Activated CD8-positive, alpha-beta memory T cell treated with anti-CD3 and anti-CD28 coated beads, Interleukin-2, amount 50 U/mL, for 1 hour (primary cell): ENCODE results near the gene LMF1.

Experiments
- DNase-seq: peaks from one replicate; pipeline ENCODE4 v3.0.0-alpha.2; 2020; ENCODE audit errors: extremely low read depth

LMF1 gene

DNA sequence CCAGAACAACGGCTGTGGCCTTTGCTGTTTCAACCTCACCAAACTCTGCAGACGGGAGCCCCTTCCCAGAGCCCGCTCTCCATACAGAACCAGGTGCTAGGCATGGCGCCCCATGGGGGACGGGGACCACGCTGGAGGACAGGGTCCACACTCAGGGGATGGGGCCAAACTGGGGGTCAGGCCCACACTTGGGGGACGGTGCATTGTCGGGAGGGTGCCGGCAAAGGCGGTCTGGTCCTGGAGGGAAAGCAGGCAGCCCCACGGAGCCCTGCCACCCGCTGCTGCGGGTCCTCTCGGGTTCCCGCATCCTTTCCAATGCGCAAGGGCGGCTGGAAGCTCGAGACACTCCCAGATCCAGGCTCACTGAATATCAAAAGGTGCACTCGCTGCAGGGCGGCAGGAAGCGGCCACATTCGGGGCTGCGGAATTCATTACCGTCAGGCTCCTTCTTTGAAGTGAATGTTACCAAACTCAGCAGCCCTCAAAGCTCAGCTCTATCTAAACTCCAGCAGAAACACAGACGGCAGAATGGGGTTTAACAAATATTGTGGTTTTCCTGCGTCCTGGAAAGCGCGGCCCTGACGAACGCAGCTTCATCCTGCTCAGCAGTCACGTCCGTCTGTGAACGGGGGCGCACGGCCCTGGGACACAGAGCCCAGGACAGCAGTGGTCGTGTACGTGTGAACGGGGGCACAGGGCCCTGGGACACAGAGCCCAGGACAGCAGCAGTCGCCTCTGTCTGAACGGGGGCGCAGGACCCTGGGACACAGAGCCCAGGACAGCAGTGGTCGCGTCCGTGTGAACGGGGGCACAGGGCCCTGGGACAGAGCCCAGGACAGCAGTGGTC, 41.3 kb downstream of the LMF1 start:
- no peak for DNase-seq

DNA sequence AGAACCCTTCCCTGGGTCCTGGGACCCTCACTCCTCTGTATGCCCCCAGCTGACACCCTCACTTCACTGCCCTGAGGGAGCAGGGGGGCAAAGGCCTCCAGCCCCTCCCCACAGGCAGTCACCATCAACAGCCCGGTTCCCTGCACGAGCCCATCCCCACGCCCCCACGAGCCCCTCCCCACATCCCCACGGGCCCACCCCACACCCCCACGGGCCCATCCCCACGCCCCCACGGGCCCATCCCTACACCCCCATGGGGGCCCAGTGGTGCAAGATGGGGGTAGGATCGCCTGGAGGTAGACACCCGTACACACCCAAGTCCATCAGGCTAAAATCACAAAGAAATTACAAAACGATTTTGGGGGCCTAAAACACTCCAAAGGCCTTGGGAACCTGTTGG, 42.3 kb downstream of the LMF1 start:
- DNase-seq: no peak

DNA sequence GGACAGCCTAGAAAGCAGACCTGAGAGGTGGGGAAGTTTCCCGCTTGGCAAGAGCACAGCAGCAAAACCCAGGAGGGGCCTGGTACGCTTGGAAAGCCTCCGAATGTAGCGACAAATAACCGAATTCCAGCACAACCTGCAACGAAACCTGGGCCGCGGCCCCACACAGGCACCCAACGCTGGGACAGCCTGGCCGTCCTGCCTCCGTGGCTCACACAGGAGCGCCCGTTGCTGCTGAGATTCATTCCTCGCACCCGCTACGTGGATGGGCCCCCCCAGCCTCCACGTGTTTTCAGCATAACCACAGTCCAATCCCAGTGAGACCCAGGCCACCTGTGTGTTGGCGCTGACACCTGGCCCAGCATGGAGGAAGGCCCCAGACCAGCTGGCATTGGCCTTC, 42.9 kb downstream of the LMF1 start:
- DNase-seq: no peak

DNA sequence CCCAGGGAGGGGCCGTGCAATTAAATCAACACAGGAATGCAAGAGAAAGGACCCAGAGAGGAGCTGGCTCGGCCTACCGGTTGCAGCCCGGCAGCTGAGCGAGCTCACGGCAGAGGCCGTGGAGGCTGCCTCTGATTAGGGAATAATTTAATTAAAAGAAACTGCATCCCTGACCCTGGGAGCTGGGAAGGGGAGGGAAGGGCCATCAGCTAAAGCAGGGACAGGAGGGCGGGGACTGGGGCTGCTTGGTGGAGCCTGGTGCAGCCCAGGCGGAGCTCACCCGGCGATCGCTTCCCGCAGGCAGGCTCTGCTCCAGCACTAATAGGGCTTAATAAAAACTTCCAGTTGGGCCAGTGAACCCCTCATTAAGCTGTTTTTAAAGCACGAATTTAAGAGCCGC, 43.4 kb downstream of the LMF1 start:
- no peak for DNase-seq

DNA sequence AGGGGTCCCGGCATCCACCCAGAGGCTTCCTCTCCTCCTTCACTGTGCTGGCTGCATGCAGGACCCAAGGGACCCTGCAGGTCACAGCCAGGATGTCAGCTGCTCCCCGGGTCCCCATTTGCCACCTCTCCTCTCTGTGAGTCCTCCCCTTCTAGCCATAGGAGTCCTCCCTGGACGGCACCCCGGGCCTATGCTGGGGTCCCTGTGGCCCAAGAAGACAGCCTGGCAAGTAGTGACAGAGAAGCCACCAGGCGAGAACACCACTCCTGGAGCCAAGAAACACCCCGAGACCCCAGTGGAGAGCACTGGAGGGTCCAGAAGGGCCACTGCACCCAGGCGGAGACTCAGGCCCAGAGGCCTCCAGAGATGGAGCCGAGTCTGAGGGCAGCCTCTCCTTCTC, 44.1 kb downstream of the LMF1 start:
- no peak for DNase-seq

DNA sequence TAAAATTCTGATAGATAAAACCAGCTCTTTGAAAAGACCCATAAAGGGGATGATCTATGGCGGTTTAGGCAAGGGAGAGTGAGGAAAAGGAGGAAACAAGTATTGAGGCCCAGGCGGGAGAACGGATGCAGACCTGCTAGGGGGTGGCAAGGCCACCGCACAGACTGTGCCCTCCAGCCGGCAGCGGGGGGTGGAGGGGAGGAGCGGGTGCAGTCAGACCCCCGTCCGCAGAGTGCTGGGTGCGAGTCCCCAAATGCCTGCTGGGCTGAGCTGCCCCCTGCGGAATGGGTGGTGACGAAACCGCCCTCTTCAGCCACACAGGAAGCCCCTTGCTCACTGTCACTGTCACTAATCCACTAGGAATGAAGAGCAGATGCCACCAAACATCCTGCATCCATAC, 46.0 kb downstream of the LMF1 start:
- no peak for DNase-seq

DNA sequence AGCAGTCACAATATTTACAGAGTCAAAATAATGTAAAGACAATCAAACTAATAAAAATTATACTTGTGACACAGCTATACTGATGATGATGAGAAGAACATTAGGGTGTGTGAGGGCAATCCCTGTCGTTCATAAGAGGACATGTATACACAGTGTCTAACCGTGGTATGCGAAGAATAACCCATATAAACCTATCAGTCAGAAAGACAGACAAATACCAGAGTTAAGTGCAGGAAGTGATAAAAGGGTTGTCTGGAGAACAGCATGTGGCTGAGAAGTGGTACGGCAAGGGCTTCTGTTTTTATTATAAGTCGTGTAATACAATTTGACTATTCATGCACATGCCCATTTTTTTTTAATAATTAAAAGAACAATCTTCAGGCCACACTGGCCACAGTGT, 46.7 kb downstream of the LMF1 start:
- no peak for DNase-seq

DNA sequence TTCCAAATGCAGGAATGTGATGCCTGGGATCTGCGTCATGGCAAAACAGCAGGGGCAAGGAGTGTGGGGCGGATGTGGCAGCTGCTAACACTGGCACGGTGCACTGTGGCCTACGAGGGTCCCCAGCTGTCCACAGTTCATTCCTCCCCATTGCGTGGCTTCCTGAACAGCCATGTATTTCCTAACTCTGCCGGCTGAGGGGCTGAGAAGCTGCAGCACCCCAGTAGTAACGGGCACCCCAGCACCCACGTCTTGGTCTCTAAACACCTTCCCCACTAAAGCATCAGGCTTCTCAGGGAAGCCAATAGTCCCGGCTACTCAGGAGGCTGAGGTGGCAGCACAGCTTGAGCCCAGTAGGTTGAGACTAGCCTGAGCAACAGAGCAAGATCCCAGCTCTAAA, 47.6 kb downstream of the LMF1 start:
- no peak for DNase-seq

DNA sequence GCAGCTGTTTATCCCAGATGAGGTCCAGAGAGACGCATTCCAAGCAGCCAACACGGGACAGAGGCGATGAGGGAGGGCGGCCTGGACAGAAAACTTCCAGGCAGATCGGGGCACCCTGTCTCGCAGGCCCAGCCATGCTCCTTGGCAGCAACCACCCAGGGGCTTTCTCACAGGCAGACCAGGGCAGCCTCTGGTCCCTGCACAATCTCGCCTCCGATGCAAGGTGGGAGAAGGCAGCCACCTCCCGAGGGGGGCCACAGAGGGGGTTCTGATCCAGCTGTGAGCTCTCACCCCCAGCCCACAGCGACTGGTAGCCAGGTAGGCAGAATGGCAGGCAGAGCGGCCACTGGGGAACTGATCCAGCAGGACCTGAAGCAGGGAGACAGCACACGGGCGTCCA, 48.7 kb downstream of the LMF1 start:
- DNase-seq: no peak

DNA sequence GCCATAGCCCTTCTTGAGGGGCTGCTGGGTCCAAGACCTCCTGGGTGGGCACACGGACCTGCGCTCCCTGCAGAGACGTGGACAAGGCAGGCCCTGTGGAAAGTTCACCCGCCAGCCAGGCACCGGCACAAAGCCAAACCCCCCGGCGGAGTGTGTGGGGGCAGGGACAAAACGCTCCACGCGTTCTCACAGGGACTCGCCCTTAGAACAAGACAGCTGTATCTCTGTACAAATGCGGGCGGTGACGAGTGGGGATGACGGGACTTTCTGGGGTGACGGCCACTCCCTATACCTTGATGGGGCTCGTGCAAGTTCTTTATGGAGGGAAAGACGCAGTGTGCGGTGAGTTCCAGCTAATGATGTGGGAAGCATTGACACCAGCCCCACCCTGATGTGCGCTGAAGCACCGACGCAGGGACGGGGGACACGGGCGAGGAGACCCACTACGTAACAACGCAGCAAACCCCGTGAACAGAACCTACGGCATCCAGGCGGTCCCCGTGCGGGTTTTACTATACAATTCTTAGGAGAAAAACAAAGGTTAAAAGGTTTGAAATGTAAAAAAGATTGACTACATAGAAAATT, 49.4 kb downstream of the LMF1 start:
- DNase-seq: no peak

DNA sequence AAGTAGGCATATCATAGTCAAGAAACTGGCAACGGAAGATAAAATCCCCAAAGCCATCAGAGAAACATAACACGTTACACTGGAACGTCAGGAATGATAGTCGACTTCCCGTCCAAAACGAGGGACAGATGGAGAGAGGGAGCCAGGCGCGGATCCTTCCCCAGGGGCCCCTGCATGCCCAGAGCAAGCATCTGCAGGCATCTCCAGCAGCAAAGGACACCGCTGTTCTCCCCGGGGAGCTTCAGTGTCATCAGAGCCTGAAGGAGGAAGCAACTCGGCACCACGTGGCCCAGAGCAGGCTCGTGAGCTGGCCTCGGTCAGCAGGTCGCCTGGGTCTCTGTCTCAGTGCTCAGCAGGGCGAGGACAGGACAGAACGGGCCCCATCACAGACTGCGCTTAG, 50.1 kb downstream of the LMF1 start:
- DNase-seq: no peak

DNA sequence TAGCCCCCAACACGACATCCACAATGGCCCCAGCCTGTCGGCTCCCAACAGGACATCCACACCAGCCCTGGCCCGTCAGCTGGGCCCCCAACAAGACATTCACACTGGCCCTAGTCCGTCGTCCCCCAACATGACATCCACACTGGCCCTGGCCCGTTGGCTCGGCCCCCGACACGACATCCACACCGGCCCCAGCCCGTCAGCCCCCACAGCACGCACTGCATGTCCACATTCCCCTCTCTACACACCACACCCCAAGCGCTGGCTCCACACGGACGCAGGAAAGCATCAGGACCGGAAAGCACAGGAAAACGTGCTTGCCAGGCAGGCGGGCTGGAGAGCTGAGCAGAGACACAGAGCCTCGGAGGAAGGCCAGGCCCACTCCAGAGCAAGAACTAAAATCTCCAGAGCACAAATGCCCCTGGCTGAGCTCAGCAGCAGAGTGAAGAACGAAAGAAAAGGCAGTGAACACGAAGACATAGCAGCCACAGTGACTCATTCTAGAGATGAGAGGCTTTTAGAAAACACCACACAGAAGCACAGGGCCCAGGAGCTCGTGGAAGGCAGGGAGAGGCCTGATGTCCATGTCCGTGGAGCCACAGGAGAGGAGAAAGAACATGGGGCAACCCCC, 50.6 kb downstream of the LMF1 start:
- no peak for DNase-seq

DNA sequence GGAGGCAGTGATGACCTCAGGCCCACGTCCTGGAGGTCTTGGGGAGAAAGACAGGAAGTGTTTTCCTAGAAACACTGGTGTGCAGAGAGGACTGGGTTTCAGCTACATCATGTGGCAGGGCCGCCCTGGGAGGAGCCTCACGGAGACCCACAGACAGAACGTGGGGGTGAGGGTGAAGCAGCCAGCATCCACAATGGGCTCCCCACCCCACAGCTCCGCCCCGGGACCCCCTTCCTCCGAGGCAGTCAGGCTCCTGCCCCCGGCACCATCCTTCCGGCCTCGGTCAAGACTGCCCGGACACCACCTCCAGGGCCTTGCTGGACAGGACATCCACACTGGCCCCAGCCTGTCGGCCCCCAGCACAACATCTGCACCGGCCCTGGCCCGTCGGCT, 51.1 kb downstream of the LMF1 start:
- DNase-seq: no peak

DNA sequence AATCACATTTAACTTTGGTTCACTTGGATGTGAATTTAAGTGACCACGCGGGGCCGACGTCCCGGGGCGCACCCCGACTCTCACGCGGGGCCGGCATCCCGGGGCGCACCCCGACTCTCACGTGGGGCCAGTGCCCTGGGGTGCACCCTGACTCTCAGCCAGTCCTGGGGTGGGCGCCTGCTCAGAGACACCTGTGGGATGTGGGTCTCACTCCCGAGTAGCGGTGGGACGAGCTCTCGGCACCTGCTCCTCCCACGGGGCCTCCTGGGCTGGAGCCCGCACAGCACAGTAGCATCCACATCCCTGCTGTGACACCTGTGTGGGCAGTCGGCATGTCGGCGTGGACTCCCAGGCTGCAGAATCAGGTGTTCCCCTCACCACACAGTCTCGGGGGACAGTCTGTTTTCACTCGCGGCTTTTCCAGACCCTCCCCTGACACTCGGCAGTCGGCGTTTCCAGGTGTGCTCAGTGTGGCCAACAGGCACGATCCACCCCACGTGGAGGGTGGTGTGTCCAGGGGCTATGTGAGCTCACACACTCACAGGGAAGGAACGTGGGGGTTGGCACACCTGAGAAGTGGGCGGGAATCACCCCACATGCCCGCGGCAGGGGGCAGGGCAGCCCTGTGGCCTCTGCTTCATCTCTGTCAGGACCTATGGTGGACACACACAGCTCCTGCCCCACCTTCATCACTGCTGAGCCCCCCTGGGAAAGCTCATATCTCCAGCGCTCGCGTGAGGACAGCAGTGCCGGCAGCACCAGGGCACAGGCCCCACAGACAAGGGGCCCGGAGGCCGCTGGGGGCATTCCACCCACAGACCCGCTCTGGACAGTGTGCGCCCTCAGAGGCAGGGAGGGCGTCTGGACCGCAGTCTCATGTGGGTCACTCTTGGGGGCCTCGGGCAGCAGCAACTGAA, 51.8 kb downstream of the LMF1 start:
- no peak for DNase-seq

DNA sequence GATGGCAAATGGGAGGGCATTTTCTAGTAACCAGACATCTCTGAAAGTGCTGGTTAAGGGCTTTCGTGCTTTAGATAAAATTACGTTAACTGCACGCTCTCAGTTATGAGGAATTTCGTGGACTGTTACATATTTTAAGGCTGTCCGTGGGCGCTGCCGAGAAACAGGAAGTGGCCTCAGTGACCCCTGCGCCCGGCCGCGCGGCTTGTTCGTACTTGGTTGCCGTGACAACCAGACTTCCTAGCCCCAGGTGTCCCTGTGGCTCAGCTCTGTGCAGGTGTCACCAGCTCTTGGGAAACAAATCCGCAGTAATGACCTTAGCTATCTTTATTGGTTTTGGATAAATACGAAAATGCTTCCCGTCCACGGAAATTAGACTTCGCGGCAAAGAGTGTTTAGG, 52.7 kb downstream of the LMF1 start:
- no peak for DNase-seq

DNA sequence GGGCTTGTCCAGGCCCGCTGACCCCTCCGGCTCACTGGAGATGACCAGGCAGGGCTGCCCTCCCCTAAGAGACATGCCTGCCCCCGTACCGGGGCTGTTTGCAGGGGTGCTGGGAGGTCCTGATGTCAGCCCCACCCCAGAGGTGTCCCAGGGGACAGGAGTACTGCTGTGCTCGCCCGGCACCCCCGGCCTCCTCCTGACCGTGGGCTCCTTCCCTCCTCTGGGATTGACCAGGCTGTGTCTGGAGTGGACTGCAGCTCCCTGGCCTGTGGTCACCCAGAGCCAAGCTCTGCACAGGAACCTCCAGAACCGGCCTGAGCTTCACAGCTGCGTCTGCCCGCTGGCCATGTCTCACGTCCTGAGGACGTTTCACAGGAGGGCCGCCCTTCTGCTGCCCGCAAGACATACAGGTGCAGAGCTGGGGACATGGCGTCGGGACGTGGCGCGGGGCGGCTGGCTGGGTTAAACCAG, 53.2 kb downstream of the LMF1 start:
- no peak for DNase-seq

DNA sequence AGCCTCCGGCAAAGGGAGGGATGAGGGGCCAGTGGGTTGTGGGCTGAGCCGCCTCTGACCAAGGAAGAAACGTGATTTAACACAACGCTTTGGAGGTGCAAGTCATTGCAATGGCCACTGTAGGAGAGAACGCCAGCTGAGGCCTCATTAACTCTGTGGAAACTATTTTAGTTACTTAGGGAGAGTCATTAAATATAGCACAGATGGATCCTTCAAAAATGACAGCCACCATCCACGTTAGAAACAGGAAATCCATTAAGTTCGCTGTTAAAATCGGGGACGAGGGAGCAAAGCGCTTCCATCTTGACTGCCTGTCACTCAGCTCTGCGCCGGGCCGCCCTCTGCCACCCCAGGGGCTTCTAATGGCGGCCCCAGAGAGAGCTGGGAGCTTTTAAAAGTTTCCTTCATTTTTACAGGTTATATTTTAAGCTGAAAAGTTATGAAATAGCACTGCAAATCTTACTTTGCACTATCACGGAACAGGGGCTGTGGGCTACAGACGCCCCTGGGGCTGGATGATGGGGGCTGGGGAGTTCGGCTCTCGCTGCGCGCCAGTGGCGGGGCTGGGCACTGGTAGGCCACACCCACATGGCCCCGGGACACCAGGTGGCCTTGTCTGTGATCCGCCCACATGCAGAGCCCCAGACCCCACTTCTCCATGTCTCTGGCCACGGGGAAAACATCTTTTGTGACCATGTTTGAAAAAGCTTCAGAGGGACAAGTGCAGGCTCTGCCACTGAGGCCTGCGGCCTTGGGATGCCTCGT, 54.6 kb downstream of the LMF1 start:
- no peak for DNase-seq

DNA sequence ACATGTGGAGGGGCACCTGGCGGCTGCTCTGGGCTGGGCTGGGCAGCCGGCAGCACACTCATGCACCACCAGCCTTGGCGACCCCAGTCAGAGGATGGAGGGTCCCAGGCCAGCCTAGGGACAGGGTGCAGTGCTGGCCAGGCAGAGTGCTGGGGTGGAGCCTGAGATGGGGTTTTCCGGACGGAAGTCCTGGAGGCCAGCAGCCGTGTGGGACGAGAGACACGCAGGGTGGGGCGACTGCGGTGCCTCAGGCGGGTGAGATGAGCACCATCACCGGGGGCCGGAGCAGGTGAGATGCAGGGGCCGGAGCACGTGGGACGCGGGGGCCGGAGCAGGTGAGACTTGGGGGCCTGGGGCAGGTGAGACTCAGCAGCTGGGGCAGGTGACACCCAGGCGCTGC, 55.2 kb downstream of the LMF1 start:
- no peak for DNase-seq

DNA sequence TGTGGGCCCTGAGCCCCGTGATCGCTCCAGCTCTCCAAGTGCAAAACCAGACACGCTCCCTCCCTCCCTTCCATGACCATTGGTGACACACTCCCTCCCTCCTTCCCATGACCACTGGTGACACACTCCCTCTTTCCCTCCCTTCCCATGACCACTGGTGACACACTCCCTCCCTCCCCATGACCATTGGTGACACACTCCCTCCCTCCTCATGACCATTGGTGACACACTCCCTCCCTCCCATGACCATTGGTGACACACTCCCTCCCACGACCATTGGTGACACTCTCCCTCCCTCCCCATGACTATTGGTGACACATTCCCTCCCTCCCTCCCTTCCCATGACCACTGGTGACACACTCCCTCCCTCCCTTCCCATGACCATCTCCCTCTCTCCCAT, 56.3 kb downstream of the LMF1 start:
- no peak for DNase-seq

DNA sequence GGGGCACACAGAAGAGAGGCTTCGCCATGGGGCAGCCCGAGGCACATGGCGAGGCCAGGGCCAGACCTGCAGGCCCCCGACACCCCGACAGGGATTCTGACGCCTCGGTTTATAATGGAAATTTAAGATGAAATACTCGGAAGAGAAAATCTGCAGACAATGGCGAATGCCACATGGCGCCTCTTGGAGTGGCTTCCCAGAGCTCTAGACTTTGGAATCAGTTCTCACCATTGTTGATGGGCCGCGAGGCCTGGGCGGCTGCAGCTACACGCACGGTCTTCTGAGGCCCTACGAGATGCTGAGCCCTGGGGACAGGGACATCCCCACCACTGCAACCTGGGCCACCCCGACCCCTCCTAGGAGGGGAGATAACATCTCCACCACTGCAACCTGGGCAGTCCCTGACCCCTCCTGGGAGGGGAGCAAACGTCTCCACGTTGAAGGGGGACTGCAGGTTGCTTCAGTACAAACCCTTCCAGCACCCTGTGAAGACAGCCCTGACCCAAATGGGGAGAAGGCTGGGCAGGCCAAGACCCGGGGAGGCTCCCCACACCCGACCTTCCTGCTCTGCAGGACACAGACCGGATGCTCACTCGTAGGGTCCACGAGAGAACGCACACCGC, 56.9 kb downstream of the LMF1 start:
- no peak for DNase-seq
